ENCODE results near the gene TMEM212.
"Not testable (repeated sequence)": the region's sequence is repeated elsewhere in the genome, so short reads cannot be mapped to it uniquely, and the experiment has no call there.

Gene TMEM212

DNA sequence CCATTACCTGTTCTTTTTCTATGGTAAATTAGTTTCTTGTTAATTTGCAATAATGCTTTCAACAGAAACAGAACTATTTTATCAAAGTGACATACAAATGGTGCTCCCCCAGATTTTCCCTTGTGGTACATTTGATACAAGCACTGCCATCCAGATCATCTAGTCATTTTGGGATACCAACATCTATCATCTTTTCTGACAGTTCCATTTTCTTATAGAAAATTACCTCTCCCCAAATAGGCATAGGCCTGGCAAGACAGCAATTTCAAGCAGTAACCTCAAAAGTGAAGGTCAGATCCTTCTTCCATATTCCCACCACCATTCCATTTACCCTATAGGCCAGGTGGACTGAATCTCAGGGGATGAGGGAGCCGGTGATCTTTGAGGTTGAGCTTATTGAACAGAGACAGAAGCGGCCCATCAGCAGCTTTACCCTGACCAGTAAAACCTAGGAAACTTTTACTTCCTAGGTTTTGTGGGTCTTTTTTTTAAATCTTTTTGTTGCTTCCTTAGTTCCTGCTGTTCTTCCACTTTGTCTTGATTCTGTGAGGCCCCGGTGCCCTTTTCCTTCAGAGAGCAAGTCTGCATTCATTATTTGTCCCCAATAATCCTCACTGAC lies 29.8 kb upstream of the TMEM212 start:
- no peak for DNase-seq

DNA sequence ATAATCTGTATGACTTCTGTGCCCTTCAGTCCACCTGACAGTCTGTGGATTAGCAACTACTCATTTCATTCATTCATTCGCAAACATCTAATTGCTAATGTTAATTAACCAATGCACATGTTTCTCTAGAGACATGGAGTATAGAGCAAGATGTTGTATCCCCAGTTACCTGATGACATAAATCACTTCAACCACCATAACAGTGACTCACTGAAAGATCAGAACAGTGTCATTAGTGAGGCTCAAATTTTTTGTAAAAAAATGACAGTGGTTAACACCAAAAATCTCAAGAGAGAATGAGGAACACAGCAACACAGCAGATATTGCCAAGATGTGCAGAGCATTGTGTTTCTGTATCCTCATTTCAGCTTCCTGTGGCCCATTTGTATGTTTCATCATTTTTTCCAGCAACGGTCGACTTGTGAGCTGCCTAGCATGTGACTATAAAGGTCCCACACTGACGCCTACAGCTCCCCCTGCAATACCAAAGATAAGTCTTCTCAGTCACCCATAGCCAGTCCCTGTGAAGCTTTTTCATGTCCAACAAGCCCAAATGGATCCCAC lies 29.2 kb upstream of the TMEM212 start:
- no peak for DNase-seq

DNA sequence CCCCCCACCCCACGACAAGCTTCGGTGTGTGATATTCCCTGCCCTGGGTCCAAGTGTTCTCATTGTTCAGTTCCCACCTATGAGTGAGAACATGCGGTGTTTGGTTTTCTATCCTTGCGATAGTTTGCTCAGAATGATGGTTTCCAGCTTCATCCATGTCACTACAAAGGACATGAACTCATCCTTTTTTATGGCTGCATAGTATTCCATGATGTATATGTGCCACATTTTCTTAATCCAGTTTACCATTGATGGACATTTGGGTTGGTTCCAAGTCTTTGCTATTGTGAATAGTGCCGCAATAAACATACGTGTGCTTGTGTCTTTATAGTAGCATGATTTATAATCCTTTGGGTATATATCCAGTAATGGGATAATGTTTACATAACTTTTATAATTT lies 28.5 kb upstream of the TMEM212 start:
- not testable (repeated sequence) for DNase-seq

DNA sequence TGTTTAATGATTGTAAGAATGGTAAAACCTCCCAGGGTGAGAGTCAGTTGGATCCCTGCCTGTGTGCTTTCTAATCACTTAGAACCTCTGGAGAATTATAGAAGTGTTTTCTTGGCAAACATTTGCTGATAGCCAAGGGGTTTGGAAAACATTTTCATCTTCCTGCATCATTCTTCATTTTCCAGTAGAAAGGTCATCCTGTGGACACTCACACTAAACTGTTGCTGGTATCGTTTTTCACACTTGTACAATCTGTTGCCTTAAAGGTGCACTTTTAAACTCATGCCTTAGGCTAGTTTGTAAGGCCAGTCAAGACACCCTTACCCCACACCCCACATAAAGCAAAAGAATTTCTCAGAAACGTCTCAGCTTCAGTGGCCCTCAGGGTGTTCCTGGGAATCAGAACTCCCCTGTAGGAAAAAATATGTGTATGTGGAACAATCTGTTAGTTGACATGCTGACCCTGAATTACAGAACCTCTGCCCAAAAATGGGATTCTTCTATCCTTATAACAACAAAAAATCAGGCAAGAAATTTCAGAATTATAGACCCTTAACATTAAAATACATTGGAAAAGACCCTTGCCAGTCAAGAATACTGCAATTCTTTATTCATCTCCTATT lies 27.1 kb upstream of the TMEM212 start:
- no peak for DNase-seq

DNA sequence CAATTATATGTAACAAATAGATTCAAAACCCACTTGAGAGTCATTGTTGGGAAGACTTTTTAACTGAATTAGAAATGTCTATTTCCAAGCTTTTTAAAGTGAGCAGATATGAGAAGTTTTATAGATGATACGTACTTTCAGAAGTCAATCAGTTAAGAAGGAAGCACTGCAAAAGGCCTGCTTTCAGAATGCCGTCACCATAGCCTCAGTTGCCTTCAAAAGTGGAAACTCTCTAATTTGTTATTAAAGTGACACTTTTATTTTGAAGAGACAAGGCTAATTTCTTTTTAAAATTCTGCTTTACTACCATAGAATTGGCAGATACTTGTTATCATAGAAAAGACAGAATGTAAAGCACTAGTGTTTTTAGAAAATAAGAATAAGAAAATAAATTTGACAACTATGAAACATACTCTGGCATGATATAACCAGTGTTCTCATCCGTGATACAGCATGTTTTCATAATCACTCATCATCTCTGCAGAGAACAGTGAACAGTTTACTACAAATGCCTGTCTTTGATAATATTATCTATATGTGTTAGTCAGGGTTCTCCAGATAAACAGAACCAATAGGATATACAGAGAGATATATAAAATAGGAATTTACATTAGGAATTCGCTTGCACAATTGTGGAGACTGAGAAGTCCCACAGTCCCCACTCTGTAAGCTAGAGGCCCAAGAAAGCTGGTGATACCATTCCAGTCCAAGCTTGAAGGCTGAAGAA lies 25.9 kb upstream of the TMEM212 start:
- DNase-seq: peak; percentile 64

DNA sequence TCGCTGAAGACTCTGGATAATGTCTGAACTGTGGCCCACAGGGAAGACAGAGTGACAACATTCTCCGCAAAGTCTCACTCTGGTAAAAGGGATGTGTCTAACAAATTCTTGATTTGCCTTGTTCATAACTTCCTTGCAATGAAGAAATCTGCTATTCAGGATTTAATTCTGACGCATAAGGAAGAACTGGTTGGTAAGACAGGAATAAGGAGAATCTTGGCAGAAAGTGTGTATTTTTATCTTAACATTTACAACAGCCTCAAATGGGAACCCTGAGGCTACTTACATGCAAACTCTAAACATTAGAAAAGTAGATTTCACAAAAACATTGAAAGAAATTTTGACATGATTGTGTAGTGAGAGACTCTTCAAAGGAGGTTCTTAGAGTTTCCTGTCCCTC lies 22.1 kb upstream of the TMEM212 start:
- no peak for DNase-seq

DNA sequence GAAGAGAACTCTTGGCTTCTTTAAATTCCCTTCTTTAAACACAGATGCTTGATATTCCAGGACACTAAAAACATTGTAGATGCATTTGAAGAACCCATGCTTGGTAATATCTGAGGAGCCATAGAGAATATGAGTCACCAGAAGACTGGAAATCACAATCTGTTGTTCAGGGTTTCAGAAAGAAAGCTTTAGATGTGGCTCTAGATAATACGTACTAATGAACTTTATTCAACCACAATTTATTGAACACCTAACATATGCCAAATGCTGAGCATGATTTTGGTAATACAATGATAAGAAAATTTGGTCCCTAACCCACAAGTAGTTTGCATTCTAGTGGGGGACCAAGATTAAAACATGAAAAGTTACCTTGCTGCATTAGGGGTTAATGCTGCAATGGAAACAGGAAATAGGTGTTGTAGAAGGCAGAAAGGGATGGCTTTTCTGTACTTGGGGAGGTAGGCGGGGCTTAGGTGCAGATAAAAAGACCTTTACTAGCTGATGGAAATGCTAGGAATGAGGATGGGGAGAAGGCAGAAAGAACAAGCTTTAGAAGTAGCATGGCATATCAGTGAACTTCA lies 21.3 kb upstream of the TMEM212 start:
- DNase-seq: no peak

DNA sequence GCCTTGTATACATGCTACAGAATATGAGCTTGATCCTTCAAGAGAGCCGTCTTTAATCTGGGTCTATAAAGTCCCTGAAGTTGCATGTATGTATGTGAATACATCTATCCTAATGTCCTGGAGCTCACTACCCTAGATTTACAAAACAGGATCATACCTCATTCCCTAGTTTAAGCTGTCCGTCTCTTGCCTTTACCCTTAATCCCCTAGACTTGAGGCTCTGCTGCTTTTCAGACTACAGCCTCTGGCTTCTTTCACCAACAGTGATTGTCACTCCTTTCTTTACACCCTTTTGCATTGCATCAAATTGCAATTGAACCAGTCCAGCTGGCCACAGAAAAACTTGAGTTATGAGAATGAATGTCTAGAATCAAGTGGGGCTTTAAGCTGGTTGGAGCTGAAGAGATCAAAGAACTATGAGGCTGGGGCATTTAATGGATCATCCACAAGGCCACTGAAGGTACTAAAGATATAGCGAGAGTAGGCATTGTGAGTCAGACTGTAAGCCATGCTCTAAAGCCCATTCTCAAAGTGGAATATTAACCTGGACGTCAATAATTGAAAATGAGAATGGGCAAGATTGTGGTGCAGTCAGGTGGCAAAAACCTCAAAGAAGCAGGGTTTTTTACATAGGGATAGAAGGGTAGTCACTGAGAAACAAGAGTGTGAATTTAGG lies 20.6 kb upstream of the TMEM212 start:
- no peak for DNase-seq

DNA sequence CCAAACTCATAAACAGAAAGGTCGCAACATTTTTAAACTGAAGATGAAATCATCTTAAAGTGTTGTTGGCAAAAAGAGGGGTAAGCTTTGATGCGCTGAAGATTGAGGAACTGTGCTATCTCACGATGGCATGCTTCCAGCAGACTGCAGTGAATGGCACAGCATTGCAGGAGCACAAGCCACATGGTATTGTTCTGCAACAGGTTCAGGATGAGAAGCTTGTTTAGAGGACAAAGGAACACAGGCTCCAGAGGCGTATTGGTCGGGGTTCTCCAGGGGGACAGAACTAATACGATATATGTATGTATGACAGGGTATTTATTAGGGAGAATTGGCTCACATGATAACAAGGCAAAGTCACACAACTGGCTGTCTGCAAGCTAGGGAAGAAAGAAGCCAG lies 19.0 kb upstream of the TMEM212 start:
- no peak for DNase-seq

DNA sequence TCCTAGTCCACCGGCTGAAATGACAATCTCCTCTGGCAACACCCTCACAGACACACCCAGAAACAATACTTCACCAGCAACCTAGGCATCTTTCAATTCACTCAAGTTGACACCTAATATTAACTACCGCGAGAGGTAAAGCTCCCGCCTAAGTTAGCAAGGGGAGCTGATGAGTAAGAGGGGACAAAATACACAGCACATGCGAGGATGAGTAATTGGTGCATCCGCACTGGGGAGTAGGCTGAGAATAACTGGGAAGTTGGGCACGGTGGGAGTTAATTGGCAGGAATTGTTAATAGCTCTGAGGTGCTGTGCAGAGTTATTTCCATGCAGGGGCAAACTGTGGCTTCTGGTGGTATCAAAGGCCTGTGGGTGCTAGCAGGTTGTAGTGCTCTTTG lies 18.3 kb upstream of the TMEM212 start:
- no peak for DNase-seq

DNA sequence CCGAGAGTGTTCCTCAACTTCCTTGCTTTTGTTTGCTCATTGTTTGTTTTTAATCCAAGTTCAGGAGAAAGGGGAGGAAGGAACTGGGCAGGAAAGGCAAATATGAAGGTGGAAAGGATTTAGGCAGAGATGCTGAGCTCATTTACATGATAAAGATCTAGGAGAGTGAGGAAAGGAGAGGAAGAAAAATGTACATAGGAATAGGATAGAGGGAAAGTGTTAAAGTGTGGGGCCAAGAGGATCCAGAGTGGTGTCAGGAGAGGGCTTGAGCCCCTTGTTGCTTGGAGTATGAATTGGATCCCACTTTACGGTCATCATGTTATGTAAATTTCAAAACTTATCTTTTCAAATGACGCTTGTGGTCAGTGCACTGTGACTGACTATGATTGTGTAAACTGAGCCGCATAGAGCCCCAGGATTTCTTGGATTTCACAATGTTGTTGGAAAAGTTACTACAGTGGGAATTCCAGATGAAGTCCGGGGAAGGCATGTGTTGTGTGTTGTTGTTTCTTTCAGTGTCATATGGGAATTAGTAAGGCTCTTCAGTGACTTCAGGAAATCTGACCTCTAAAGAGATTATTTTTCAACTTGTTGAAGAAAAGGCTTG lies 17.8 kb upstream of the TMEM212 start:
- DNase-seq: peak; percentile 52

DNA sequence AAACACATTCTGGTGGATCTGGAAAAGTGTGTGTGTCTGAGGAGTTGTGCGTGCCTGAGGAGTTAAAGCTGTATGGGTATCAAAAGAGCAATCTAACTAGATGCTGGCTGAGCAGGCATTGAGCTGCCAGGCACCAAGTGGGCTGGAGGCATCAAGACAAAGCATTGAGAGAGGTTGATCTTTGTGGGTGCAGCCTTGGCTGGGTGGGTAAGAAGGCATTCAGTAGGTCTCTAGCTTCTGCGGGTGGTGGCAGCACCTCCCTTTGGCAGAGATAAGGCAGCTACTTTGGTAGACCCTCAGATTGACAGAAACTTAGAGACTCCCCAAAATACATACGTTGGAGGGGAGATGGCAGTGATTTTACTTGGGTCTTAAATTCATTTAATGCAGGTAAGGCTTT lies 15.8 kb upstream of the TMEM212 start:
- DNase-seq: no peak

DNA sequence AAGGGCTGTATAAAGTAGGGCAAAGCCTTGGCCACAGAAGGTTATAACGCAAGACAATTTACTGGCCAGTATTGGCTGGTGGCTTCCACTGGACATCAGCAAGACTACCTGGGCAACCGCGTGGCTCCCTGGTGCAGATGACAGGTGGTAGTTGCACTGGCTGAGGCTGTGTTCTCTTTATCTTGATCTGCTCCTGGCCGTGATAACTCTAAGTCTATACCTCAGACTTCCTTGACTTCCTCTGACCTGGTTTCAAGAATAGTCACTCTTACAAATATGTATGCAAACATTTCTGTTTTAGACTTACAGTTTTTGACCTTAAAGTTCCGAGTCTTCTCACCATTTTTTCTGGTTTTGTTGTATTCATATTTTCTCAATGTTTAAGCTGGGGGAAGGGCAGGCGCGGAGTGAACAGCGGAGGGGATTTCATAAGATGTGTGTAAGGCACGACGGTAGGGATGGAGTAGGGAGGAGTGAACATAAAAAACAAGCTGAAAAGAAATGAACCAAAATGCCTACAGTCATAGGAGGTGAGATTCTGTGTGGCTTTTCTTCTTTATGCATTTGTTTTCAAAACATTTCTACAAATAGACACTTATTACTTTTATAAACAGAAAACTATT lies 15.2 kb upstream of the TMEM212 start:
- no peak for DNase-seq

DNA sequence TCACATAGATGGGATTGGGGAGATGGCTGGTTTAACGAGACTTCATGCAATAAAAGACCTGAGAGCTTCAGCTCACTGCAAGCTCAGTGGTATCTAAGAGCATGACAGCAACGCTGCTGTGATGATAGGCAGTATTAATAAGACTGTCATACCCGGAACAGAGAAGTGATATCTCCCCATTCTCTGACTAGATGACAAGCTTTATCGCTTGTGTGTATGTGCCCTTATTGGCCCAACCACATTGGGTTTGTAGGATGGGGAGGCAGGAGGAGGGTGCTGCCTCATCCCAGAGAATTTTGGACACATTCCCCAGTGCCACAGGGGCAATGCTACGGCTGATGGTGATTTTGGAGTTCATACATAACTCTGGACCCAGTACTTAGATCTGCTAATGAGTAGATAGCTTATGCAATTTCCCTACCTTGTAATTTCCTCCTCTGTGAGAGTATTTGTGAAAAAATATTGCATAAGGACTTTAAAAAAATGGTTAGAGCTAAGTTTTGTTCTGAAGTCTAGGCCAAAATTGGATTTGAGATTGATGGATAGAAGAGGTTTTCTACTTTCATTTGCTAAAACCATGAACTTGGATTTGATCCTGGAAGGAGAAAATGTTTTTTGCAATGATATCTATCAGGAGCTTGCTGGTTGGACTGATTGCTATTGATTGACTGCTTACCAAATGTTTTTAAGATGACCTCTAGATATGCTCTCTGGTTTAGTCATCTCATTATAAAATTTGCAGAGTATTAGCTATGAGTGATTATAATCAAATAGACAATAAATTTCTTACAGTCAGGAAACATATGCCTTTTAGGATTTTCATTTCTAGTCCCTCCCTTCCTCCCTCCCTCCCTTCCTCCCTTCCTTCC lies 14.0 kb upstream of the TMEM212 start:
- no peak for DNase-seq

DNA sequence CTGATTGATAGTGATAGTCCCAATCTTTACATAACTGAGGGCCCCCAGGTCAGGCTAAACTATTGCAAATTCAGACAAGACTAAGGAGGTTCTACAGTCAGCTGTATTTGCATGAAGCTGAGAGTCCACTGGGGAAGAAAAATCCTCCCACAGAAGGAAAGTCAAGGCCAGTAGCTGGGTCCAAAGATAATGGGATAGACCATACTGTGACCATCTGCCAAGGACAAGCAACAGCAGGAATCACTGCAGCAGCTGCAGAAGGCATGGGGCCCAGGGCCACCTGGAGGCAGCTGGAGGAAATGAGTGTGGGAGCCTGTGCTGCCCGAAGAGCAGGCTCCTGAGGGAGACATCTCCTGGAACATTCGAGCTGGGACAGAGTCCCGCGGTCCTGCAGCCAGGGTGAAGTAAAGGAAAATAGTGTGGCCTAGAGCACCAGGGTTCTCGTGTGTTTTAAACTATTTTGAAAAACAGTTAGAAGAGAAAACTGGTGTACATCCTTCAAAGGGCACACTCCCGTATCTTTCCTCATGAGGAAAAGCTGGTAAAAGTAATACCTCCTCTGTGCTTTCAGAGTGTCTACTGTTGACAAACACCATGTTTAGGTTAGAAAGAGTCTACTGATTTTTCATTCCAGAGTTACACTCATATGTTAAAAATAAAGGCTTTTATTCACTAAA lies 13.2 kb upstream of the TMEM212 start:
- peak; percentile 70 for DNase-seq

DNA sequence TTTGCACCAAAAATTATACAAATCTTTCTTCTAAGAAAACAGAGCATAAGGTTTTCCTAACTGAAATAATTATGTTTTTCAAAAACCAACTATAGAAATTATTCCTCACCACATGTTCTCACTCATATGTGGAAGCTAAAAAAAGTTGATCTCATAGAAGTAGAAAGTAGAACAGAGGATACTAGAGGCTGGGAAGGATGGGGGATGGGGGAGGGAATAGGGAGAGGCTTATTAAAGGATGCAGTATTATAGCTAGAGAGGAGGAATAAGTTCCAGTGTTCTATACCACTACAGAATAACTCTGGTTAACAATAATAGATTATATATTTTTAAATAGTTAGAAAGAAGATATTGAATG lies 12.7 kb upstream of the TMEM212 start:
- no peak for DNase-seq

DNA sequence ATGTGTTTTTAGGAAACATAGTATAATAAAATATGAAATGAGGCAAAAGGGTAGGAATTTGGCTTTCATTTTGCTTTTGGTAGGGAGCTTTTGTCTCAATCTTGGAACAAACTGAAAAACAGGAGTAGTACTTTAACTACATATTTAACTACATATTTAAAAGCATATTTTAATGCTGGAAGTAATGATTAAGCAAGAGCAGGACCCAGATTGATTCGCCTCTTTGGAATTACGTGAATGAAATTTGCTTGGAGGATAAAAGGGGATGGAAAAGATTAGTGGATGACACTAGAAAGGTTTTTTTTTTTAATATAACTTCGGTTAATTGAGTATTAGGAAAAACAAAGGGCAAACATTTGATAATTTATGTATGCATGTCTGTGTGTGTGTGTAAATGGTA lies 11.2 kb upstream of the TMEM212 start:
- DNase-seq: peak; percentile 76

DNA sequence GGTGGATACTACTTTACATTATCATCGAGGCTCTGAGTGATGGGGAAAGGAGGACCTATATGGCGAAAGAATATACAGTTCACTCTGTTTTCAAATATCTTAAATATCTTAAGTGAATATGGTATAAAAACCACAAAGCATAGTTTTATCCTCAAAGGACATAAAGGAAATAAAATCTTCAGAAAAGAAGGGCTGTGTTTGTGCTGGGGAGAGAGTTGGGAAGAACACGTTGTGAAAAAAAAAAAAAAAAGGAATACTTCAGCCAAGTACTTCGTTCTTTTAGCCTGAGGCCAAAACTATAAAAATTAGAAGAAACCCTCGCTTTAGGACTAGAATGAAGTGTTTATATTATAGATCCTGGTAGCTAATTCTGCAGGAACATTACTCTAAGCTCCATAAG lies 10.2 kb upstream of the TMEM212 start:
- peak; percentile 82 for DNase-seq

DNA sequence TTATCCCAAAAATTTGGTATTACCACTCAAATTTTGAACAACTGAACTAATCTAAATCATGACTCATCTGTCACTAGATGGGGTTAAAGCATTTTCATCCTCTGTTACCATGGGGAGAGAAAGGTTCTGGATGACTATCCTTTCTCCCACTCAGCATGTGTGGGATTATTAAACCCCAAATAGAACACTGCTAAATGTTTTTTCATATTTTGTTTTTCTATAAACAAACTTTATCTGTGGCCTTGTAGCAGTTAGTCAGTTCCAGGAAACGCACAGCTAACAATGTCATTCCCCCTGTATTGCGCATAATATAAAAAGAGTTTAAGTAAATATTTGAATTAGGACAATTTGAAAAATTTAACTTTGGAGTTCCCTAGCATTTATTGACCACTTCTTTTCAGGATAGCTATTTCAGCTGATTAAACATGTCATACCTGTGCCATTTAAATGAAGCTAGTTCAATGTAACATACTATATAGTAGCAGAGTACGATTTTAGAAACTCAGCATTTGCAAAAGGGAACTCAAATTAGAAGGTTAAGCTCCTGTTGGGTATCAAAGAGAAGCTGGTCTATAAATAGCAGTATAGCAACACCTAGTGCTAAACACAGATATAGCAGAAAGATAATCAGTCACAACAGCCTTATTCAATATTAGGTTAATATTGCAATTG lies 9.2 kb upstream of the TMEM212 start:
- peak; percentile 72 for DNase-seq

DNA sequence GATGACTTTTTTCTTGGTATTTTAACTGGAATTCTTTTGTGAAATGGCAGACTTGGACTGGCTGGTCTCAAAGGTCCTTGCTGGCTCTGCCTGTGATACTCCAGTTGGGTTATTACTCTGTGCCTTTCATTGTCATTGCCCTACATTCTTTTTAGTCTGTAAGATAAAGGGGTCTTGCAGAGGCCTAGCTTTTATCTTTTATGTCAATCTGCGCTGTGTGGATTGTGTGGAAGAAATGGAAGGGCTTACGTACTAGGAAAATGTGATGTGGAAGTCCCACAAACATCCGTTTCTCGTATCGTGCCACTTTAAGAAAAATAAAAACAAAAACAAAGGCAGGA lies 8.7 kb upstream of the TMEM212 start:
- no peak for DNase-seq

Data from fibroblast of skin of back (primary cell).